Breast epithelium (tissue), 4 donors: ENCODE data around the gene PPP1R16B. TPM values are rescaled to one million over a fixed set of nuclear protein-coding genes. Genes with fewer than 3 reads are reported as not detected.

ENCODE experiments used
- DNase-seq, 2 donors: peaks; one replicate each; pipeline ENCODE4 v3.0.0-alpha.2; 2019; ENCODE audit warnings: low spot score in 2 of 2
- H3K27ac ChIP-seq, 2 donors: fragments of 200-600 bp; sonication (generic) in 1 of 2; one replicate each; pipeline ENCODE4 v1.5.1; 2016 to 2019; ENCODE audit warnings: mild to moderate bottlenecking in 1 of 2
- H3K27me3 ChIP-seq, 2 donors: fragments of 200-600 bp; sonication (generic) in 1 of 2; one replicate each; pipeline versions ENCODE4 v1.5.1 to v1.6.0; 2017 to 2019; ENCODE audit warnings: control low read depth in 1 of 2, mild to moderate bottlenecking in 1 of 2
- H3K36me3 ChIP-seq: fragments of 200-600 bp; one replicate; pipeline ENCODE4 v1.5.1; 2019
- H3K4me1 ChIP-seq, 2 donors: fragments of 200-600 bp; sonication (generic); one replicate each; pipeline ENCODE4 v1.5.1; 2016 to 2019; ENCODE audit warnings: control low read depth in 1 of 2
- H3K4me3 ChIP-seq, 3 donors: fragments of 200-600 bp; sonication (generic); 1 replicate in 2 of 3; 2 replicates in 1 of 3; pipeline ENCODE4 v1.5.1; 2016 to 2019; ENCODE audit warnings: mild to moderate bottlenecking in 3 of 3, moderate library complexity in 2 of 3
- H3K9me3 ChIP-seq, 2 donors: fragments of 200-600 bp; sonication (generic) in 1 of 2; one replicate each; pipeline ENCODE4 v1.5.1; 2016 to 2019; ENCODE audit warnings: control low read depth in 1 of 2
- CTCF ChIP-seq, 3 donors: fragments of 450-650 bp; IDR thresholded peaks; one replicate each; pipeline ENCODE4 v1.5.1; 2016 to 2017; ENCODE audit warnings: antibody characterized with exemption in 3 of 3, mild to moderate bottlenecking in 3 of 3, moderate library complexity in 3 of 3
- POLR2A ChIP-seq: fragments of 450-650 bp; IDR thresholded peaks from one replicate; pipeline ENCODE4 v1.6.1; 2016; ENCODE audit warnings: antibody characterized with exemption, mild to moderate bottlenecking, moderate library complexity
- POLR2AphosphoS5 ChIP-seq, 3 donors: sonication (generic); formaldehyde crosslinking; IDR thresholded peaks; one replicate each; pipeline ENCODE4 v1.6.1; 2017; ENCODE audit warnings: antibody characterized with exemption in 3 of 3
- intact Hi-C: fragments of 100-400 bp; cut with DNase I; formaldehyde crosslinking; loops from one replicate; pipeline ENCODE4 v1.15.1; 2023; ENCODE audit warnings: low total_unique reads
- total RNA-seq, 3 donors: library from RNA; depleted of rRNA; stranded (reverse); fragments of >200 nt; gene quantifications; one replicate each; pipeline ENCODE4 v1.1.0, GENCODE V29; 2016

Gene PPP1R16B
- total RNA-seq, 3 donors from 2014 or later: 3.7 to 10.8 (median 8.2) TPM

- Histone ChIP-seq H3K4me1 (peaks cover 0 to 9% of the 10 kb centered on the region in 2 donors), H3K36me3 (no peaks in the 10 kb centered on the region), H3K4me3 (peak overlapping the region; percentile 49 to 77 (median 63)), H3K9me3 (no peaks in the 10 kb centered on the region), H3K27ac (peak overlapping the region; percentile 53 to 75), H3K27me3 (peaks cover 7 to 30% of the 10 kb centered on the region in 2 donors)
- peak in 1 of 2 donors; percentile 25 for DNase-seq
- intact Hi-C loops: no loop called here
- TF ChIP-seq CTCF (IDR thresholded peaks at IDR 0.05): no peak
- TF ChIP-seq POLR2A: no peak
- no peak for TF ChIP-seq POLR2AphosphoS5 (IDR thresholded peaks at IDR 0.05)
Measured at GRCh38 chr20:38804682-38805501, 605 bp upstream of the PPP1R16B start.

- no peak for TF ChIP-seq POLR2A
- TF ChIP-seq CTCF (IDR thresholded peaks at IDR 0.05): no peak
- TF ChIP-seq POLR2AphosphoS5 (IDR thresholded peaks at IDR 0.05): no peak
- no peak for DNase-seq
- H3K27me3 ChIP-seq: peaks cover 7 to 30% of the 10 kb centered on the region in 2 donors
- H3K9me3 ChIP-seq: no peaks in the 10 kb centered on the region
- intact Hi-C loops: no loop called here
- peak overlapping the region; percentile 53 to 75 for H3K27ac ChIP-seq
- peak overlapping the region; percentile 49 to 77 (median 63) for H3K4me3 ChIP-seq
- H3K4me1 ChIP-seq: peaks cover 0 to 9% of the 10 kb centered on the region in 2 donors
- H3K36me3 ChIP-seq: no peaks in the 10 kb centered on the region
Measured at GRCh38 chr20:38805958-38806854, 709 bp downstream of the PPP1R16B start.

GRCh38 chr20:38806855-38807655 is 1.6 kb downstream of the PPP1R16B start:
- no peak for DNase-seq
- H3K9me3 ChIP-seq: no peaks in the 10 kb centered on the region
- intact Hi-C loops: no loop called here
- peaks cover 7 to 30% of the 10 kb centered on the region in 2 donors for H3K27me3 ChIP-seq
- H3K36me3 ChIP-seq: no peaks in the 10 kb centered on the region
- H3K27ac ChIP-seq: peak overlapping the region in 1 of 2 donors; percentile 17
- peak overlapping the region; percentile 49 to 77 (median 63) for H3K4me3 ChIP-seq
- peaks cover 0 to 9% of the 10 kb centered on the region in 2 donors for H3K4me1 ChIP-seq
- no peak for TF ChIP-seq CTCF (IDR thresholded peaks at IDR 0.05)
- no peak for TF ChIP-seq POLR2A
- no peak for TF ChIP-seq POLR2AphosphoS5 (IDR thresholded peaks at IDR 0.05)

GRCh38 chr20:38809942-38810341 is 4.4 kb downstream of the PPP1R16B start:
- no peak for TF ChIP-seq CTCF (IDR thresholded peaks at IDR 0.05)
- TF ChIP-seq POLR2AphosphoS5 (IDR thresholded peaks at IDR 0.05): no peak
- no peak for TF ChIP-seq POLR2A
- H3K27me3 ChIP-seq: peaks cover 7 to 30% of the 10 kb centered on the region in 2 donors
- no peak for DNase-seq
- H3K9me3 ChIP-seq: no peaks in the 10 kb centered on the region
- H3K4me1 ChIP-seq: peaks cover 0 to 9% of the 10 kb centered on the region in 2 donors
- H3K36me3 ChIP-seq: no peaks in the 10 kb centered on the region
- no peak overlapping the region for H3K27ac ChIP-seq
- H3K4me3 ChIP-seq: no peak overlapping the region
- intact Hi-C loops: no loop called here
